Activated CD4-positive, alpha-beta T cell treated with anti-CD3 and anti-CD28 coated beads, Interleukin-2, amount 50 U/mL, for 24 hours (primary cell): ENCODE data around the gene CYP2C9.

Source experiments
- DNase-seq, 2 donors: peaks; one replicate each; pipeline ENCODE4 v3.0.0-alpha.2; 2020; ENCODE audit warnings: low read depth in 1 of 2, low spot score in 1 of 2

Gene CYP2C9

DNA sequence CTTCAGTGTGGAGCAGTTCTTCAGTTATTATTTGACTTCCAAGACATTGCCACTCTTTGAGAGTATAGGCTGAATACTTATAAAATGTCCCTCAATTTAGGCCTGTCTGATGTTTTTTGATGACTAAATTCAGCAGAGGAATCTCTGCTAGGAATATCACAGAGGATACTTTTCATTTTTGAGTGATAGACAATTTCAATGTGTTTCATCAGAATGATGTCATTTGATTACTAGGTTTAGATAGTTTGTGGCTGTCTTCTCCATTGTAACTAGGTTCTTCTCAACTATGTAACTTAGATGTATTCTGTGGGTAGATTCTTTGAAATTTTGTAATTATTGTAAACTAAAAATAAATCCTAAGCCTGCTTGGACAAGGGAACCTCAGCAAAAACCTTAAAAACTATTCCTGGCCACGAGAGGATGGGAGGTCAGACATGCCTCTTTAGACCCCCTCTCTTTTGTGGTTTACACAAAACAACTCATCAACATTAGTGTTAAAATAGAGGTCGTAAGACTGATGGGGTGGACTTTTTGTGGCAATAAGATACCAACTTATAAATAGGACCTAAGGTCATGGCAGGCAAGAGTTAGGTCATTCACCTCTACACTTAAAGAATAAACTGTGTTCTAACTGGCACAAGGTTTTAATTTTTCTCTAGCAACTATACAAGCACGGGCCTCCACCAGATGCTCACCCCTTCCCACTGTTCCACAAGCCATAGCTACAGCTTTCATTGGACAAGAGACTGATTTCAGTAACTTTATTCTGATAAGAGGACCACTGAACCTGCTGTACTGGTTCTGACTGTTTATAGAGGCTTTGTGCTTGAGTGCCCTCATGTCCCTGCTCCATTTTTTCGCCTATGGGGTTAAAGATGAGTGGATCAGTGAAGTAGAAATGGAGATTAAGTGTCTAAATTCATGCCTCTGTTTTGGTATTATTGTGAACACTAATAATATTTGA lies 97.2 kb downstream of the CYP2C9 start:
- no peak for DNase-seq

DNA sequence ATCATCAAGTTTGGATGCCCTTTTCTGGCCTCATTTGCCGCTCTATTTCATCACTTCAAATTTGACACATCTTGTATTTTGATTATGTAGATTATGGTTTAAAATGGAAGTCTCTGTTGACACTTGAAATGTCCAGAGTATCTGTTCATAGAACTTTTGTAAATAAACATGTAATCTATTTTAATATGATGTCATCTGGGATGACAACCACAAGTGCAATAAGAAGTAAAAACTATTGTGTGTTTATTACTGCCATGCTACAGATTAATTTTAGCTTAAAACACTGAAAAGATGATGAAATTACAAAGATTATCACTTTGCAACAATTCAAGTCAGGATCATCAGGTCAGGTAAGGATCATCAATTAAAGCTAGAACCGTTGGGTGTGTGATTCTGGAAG lies 100.8 kb downstream of the CYP2C9 start:
- no peak for DNase-seq
